Ascending aorta (tissue), 2 donors: ENCODE results near the gene ZNF330. TPM values are rescaled to one million over a fixed set of nuclear protein-coding genes. Genes with fewer than 3 reads are reported as not detected.

Experiments
- DNase-seq, 2 donors: peaks; one replicate each; pipeline ENCODE4 v3.0.0-alpha.2; 2019; ENCODE audit warnings: low spot score in 2 of 2
- H3K27ac ChIP-seq, 2 donors: fragments of 200-600 bp; sonication (generic); one replicate each; pipeline ENCODE4 v1.5.1; 2016 to 2017; ENCODE audit warnings: mild to moderate bottlenecking in 1 of 2
- H3K27me3 ChIP-seq: fragments of 200-600 bp; sonication (generic); one replicate; pipeline ENCODE4 v1.5.1; 2017
- H3K36me3 ChIP-seq, 2 donors: fragments of 200-600 bp; sonication (generic); one replicate each; pipeline ENCODE4 v1.5.1; 2016
- H3K4me1 ChIP-seq, 2 donors: fragments of 200-600 bp; sonication (generic); one replicate each; pipeline ENCODE4 v1.5.1; 2016 to 2017; ENCODE audit warnings: mild to moderate bottlenecking in 1 of 2
- H3K4me3 ChIP-seq, 2 donors: fragments of 200-600 bp; sonication (generic); one replicate each; pipeline ENCODE4 v1.5.1; 2016 to 2017; ENCODE audit warnings: mild to moderate bottlenecking in 1 of 2
- H3K9me3 ChIP-seq, 2 donors: fragments of 200-600 bp; sonication (generic); one replicate each; pipeline ENCODE4 v1.5.1; 2016
- CTCF ChIP-seq, 3 experiments: fragments of 200-600 bp in 2 of 3; fragments of 450-650 bp in 1 of 3; sonication (generic) in 2 of 3; IDR thresholded peaks; one replicate each; pipeline ENCODE4 v1.5.1; 2016 to 2019; ENCODE audit warnings: antibody characterized with exemption in 3 of 3, mild to moderate bottlenecking in 1 of 3, moderate library complexity in 1 of 3
- intact Hi-C: fragments of 100-400 bp; cut with DNase I; formaldehyde crosslinking; loops from one replicate; pipeline ENCODE4 v1.15.1; 2023
- total RNA-seq: library from RNA; depleted of rRNA; stranded (reverse); fragments of >200 nt; gene quantifications from one replicate; pipeline ENCODE4 v1.1.0, GENCODE V29; 2016

The ZNF330 gene
- total RNA-seq, 1 donor from 2014 or later: 7.9 TPM

DNA sequence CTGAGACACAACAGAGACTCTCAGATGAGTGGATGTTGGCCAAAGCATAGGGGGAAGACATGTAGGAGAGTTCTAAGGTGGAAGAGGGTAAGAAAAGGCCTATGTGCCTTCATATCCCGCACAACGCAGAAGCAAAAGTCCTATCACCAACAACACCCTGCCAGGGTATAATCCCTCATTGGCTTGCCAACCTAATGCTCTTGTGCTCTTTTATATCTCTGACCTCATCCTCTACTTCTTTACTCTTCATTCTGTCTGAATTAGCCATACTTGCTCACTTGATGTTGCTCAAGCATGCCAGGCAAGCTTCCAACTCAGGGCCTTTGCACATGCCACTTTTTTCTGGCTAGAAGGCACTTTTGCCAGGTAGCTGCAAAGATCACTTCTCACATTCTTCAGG, 28.1 kb upstream of the ZNF330 start:
- TF ChIP-seq CTCF (IDR thresholded peaks at IDR 0.05): no peak

DNA sequence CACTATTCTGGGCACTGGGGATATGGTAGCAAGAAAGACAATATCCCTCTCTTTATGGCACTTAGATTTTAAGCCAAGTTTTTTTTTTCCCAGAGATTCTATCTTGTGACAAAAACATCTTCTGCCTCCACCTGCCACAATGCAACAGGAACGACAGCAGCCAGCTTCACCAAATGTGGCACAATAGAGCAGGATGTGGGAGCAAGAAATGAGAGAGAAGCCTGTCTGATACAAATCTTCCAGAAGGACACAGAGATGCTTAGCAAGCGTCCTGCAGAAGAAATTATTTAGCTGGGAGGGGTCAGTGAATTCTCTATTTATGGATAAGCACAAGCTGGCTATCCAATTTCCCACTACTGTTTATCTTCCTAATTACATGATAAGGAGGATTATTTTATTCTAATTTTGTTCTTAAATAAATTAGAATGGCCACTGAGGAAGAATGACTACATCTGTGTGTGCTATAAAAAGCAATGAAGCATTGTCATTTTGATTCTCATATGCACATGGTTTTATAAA, 27.1 kb upstream of the ZNF330 start:
- Histone ChIP-seq H3K4me1 (no peaks in the 10 kb centered on the region), H3K27ac (no peak overlapping the region), H3K4me3 (no peak overlapping the region), H3K27me3 (no peaks in the 10 kb centered on the region), H3K36me3 (no peaks in the 10 kb centered on the region), H3K9me3 (no peaks in the 10 kb centered on the region)
- no peak for TF ChIP-seq CTCF (IDR thresholded peaks at IDR 0.05)
- intact Hi-C loops: no loop called here
- DNase-seq: no peak

More for the DNA sequence above, 28.1 kb upstream of the ZNF330 start:
- H3K9me3 ChIP-seq: no peaks in the 10 kb centered on the region
- no peaks in the 10 kb centered on the region for H3K27me3 ChIP-seq
- no peak overlapping the region for H3K4me3 ChIP-seq
- no peak for DNase-seq
- no peaks in the 10 kb centered on the region for H3K4me1 ChIP-seq
- intact Hi-C loops: no loop called here
- no peak overlapping the region for H3K27ac ChIP-seq
- H3K36me3 ChIP-seq: no peaks in the 10 kb centered on the region

DNA sequence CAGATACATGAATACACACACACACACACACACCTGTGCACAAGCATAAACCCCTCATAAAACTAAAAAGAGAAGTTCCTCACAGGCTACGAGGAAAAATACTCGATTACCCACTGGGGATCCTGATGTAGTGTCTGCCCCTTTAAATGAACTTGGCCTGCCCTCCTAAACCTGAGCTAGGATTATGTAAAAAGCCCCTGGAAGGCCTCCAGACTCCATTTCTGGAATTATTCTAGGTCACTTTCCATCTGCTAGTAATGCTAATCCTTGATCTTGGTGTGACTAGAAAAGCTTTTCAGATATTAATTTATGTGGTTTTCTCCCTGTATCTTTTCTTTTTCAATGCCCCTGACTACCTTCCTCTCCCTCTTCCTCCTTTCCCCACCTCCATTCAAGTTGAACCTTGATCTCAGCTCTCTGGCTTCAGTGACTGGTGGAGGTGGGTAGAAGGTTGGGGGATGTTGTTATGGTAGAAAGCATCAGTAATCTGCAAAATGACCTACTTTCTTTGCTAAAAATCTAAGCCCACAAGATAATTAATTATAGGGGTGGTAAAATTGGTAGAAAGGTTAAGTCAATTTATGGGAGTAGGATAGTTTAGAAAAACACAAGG, 25.5 kb upstream of the ZNF330 start:
- Histone ChIP-seq H3K27me3 (no peaks in the 10 kb centered on the region), H3K9me3 (no peaks in the 10 kb centered on the region), H3K36me3 (no peaks in the 10 kb centered on the region), H3K4me1 (no peaks in the 10 kb centered on the region), H3K4me3 (no peak overlapping the region), H3K27ac (no peak overlapping the region)
- no peak for DNase-seq
- no peak for TF ChIP-seq CTCF (IDR thresholded peaks at IDR 0.05)
- intact Hi-C loops: no loop called here

DNA sequence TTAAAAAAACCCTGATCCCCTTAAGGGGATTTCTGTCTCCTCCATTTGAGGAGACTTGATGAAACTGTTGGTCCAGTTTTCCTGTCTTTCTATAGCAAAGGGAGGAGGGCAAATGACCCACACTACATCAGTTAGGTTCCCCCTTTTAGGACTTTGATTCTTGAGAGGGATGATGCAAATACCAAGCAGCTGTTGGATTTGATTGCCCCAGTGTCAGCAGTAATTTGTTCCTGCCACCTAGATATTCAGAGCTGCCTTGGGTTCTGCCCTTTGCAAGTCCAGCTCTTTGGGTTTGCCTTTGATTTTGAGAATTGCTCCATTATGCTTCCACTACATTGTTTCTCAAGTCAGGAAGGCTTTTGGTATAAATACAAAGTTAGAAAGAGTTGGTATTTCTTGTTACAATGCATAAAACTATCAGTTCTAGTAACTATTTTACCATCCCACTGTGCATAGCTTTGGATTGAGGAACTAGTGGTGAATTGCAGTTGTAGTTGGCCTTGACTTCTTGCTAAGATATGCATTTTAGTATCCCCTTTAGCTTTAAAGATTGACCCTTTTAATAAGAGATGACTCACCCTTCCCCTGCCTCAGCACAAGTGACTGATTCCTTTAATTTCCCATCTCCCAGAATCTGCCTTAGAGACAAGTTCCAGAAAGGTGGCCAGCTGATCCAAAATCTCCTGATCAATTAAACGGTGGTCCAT, 24.3 kb upstream of the ZNF330 start:
- no peak overlapping the region for H3K27ac ChIP-seq

GRCh38 chr4:141207961-141208360, 12.7 kb upstream of the ZNF330 start:
- Histone ChIP-seq H3K4me3 (no peak overlapping the region), H3K27ac (no peak overlapping the region), H3K9me3 (no peaks in the 10 kb centered on the region), H3K4me1 (no peaks in the 10 kb centered on the region), H3K27me3 (no peaks in the 10 kb centered on the region), H3K36me3 (no peaks in the 10 kb centered on the region)
- intact Hi-C loops: no loop called here
- no peak for TF ChIP-seq CTCF (IDR thresholded peaks at IDR 0.05)
- no peak for DNase-seq

More for the DNA sequence above, 24.3 kb upstream of the ZNF330 start:
- Histone ChIP-seq H3K9me3 (no peaks in the 10 kb centered on the region), H3K36me3 (no peaks in the 10 kb centered on the region), H3K27me3 (no peaks in the 10 kb centered on the region), H3K4me1 (no peaks in the 10 kb centered on the region), H3K4me3 (no peak overlapping the region)
- intact Hi-C loops: no loop called here
- no peak for TF ChIP-seq CTCF (IDR thresholded peaks at IDR 0.05)
- DNase-seq: no peak
